HTR-8/SVneo (cell line): ENCODE data around the gene LAMC3.

ENCODE experiments used
- DNase-seq: peaks from one replicate; pipeline ENCODE4 v3.0.0; 2011; ENCODE audit warnings: low spot score, mixed read lengths; ENCODE audit not compliant: insufficient read length
- FAIRE-seq: peaks from 2 replicates; lab custom pipeline; 2011; peaks lifted over from hg19 to GRCh38; lab: Jason Lieb, UNC

LAMC3 gene

DNA sequence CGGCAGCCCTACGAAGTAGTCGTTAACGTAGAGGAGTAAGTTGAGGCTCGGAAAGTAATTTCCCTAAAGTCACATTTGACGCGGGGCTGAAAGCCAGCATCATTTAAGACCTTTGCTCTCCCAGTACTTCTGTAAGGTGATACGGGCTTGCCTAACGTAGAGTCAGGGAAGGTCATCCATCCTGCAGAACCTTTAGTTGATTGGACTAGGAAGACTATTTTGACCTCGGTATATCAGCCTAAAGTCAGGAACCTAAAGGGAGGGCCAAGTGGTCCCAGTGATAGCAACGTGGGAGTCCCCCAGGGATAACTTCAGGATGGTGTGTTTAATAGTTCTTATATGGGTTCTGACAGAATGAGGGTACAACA lies 117.1 kb downstream of the LAMC3 start:
- no peak for FAIRE-seq
- DNase-seq, result no peak

- DNase-seq (no peak), FAIRE-seq (no peak)
These were observed 120.2 kb downstream of the LAMC3 start for GRCh38 chr9:131129183-131129582.

DNA sequence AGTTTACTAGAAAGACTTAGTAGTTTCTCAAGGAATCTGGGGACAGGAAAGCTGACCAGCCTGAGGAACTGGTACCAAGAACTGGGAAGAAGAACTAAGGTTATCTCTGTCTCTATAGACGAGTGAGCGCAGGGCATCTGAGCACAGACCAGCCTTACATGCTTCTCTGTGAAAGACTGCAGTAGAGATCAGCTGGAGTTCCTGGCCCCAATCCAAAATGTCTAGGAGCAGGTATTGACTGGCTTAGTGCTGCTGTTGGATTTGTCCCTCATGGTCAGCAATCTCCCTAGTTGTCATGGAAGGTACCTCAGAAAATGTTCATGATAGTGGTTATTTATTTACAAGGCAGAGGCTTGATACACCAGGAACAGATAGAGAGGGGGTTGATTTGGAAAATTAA lies 129.7 kb downstream of the LAMC3 start:
- FAIRE-seq (no peak), DNase-seq (no peak)

DNA sequence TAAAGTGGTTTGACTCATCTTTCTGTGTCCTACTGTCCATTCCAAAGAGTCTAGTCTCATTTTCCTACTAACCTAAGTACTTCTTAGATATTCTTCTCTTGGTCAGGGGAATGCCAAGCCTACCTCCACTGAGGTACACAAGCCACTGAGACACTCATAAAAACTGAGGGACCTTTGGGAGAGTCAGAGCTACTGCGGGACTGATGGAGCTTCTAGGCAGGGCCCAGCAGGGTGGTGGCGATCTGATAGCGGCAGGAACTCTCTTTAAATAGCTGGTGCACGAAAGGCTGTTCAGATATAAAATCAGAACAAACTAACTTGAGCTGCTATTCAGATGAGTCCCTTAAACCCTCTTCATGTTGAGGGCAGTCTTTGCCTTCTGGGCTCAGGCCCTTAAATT lies 131.1 kb downstream of the LAMC3 start:
- no peak for FAIRE-seq
- no peak for DNase-seq

- FAIRE-seq, result no peak
- DNase-seq, result no peak
These were observed 131.6 kb downstream of the LAMC3 start for GRCh38 chr9:131140550-131140949.

DNA sequence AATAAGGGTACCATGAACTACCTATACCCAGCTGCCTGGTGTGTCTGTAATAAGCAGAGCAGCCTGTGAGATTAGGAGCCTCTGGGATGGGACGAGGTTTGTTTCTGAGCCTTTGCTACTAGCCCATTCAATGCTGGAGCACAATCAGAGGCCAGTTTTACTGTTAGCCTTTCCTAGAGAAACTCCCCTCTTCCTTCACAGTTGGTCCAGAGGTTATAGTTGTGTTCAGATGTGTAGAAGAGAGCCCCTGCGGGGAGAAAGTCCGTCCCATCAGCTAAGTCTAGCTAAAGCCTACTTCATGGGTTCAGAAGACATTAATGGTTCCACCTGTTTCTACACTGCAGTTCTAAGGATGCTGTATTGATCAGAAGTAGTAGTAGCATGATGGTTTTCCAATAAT lies 133.2 kb downstream of the LAMC3 start:
- FAIRE-seq, result no peak

More for the DNA sequence above, 133.2 kb downstream of the LAMC3 start:
- DNase-seq, result no peak
